Astrocyte of the spinal cord (primary cell): ENCODE measurements around the gene PLA2G2C.

Experiments used
- DNase-seq: peaks from one replicate; pipeline ENCODE4 v3.0.0; 2011; ENCODE audit warnings: low read depth, low spot score
- H3K4me3 ChIP-seq: 2 replicates; pipeline ENCODE4 v1.5.1; 2011; ENCODE audit warnings: low read depth, mild to moderate bottlenecking, low read length, moderate library complexity
- CTCF ChIP-seq: IDR thresholded peaks from 2 replicates; pipeline ENCODE4 v1.5.1; 2012; ENCODE audit warnings: low read depth, mild to moderate bottlenecking, low read length, inconsistent platforms
- in situ Hi-C: cut with HindIII; loops from 2 replicates; pipeline ENCODE4 v1.10.0; 2017; ENCODE audit warnings: low sequenced_read_pairs

The PLA2G2C gene

DNA sequence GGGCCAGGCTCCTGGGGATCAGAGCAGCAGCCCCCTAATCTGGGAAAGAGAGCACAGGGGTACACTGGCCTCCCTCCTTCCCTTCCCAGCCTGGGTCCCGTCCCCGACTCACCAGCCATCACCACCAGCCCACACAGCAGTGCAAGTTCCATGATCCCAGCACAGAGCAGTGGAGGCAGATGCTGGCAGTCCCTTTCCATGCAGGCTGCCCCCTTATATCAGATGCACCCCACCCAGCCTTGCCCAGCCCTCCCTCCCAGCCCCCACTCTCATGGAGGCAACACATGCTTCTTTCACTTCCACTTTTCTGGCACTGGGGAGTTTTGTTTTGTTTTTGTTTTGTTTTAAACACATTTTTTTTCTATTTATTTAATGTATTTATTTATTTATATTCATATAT lies 67.0 kb downstream of the PLA2G2C start, which contains the start of gene PLA2G2D:
Gene PLA2G2D (minus strand): TSS at position 190 of the 400 bp plus-strand sequence. CDS start 38 bp downstream, at position 152.
- no peak for DNase-seq
- in situ Hi-C loops: no loop called here
- no peak for TF ChIP-seq CTCF
- H3K4me3 ChIP-seq: no peak within 1 kb of the TSS

DNA sequence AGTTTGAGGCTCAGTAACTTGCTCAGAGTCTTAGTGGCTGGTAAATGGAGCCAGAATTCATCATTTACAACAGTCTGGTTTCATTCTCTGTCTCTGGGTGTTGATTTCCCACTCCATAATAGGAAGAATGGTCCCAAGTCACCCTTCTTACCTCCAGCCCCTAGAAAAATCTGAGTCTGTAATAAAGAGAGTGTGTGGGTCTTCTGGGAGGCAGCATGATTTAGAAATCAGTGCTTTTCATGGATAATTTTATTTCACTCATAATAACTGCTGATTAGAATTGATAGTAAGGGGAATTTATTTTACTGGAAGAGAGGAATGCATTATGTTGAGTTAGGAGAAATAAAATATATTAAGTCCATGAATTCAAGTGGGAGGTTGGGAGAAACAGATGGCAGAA lies 69.1 kb downstream of the PLA2G2C start:
- TF ChIP-seq CTCF: no peak
- in situ Hi-C loops: no loop called here
- no peak overlapping the region for H3K4me3 ChIP-seq
- no peak for DNase-seq

GRCh38 chr1:20115916-20116315 lies 70.4 kb downstream of the PLA2G2C start:
- in situ Hi-C loops: no loop called here
- no peak for DNase-seq
- no peak overlapping the region for H3K4me3 ChIP-seq
- no peak for TF ChIP-seq CTCF

GRCh38 chr1:20115479-20115878 lies 70.8 kb downstream of the PLA2G2C start:
- no peak overlapping the region for H3K4me3 ChIP-seq
- in situ Hi-C loops: no loop called here
- no peak for TF ChIP-seq CTCF
- no peak for DNase-seq

GRCh38 chr1:20114021-20114648 lies 72.2 kb downstream of the PLA2G2C start:
- in situ Hi-C loops: no loop called here
- TF ChIP-seq CTCF: no peak
- DNase-seq: no peak
- no peak overlapping the region for H3K4me3 ChIP-seq
